ENCODE results near the gene SNTA1.
"Not testable (repeated sequence)": the region's sequence is repeated elsewhere in the genome, so short reads cannot be mapped to it uniquely, and the experiment has no call there.

The SNTA1 gene

GRCh38 chr20:33393609-33394008, 50.0 kb downstream of the SNTA1 start:
- DNase-seq (ENCODE audit: low read depth, low spot score), result no peak

DNA sequence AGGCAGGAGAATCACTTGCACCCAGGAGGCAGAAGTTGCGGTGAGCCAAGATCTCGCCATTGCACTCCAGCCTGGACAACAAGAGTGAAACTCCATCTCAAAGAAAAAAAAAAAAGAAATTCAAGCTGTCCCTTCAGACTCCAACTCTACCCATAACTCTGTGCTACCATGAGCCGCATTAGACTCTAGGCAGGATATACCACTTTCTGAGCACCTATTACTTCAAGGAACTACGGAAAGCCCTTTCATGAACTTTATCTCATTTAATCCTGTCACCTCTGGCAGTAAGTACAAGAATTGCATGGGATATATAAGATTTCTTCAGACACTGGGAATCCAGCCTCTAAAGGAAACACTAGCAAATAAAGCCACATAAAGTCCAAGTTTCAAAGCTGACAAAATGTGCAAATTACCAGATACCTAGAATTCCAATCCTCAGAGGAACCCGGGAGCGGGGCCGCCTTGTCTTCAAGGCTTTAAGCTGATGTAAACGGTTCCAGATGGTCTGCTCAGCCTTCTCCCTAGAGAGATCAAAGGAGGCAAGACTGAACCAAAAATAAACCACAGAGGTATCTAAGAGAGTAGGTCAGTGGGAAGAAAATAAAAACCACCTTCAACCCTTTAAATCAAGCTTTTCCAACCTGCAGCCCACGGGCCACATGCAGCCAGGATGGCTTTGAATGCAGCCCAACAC, 51.7 kb downstream of the SNTA1 start:
- DNase-seq (ENCODE audit: low read depth, low spot score), result no peak

GRCh38 chr20:33389326-33389725, 54.2 kb downstream of the SNTA1 start:
- not testable (repeated sequence) for DNase-seq (ENCODE audit: low read depth, low spot score)

- DNase-seq (ENCODE audit: low read depth, low spot score), result no peak
Measured at GRCh38 chr20:33388268-33388667, 55.3 kb downstream of the SNTA1 start.

DNA sequence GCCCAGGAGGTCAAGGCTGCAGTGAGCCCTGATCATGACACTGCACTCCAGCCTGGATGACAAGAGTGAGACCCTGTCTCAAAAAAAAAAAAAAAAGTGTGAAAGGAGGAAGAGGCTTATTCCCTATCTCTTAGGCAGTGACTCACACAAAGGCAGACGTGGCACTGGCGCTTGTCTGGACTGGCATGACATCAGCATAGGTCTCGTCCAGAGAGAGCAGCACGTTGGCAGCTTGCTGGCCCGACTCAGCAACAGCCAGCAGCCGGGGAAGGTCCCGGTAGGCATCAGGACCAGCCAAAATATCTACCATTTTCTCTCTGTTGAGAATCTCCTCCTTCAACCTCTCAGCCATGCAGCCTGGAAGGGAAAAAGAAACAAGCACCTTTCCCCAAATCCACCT, 56.4 kb downstream of the SNTA1 start:
- DNase-seq (ENCODE audit: low read depth, low spot score), result no peak

DNA sequence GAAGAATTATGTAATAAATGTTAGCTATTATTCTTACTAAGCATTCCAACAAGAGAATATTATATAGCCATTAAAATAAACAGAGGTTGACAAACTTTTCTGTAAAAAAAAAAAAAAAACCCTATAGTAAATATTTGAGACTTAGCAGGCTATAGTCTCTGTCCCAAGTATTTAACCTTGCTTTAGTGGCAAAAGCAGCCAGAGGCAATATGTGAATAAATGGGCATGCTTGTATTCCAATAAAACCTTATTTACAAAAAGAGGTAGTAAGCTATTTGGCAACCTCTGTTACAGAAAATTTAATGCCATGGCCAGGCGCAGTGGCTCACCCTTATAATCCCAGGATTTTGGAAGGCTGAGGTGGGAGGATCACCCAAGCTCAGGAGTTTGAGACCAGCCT, 56.9 kb downstream of the SNTA1 start:
- no peak for DNase-seq (ENCODE audit: low read depth, low spot score)

DNA sequence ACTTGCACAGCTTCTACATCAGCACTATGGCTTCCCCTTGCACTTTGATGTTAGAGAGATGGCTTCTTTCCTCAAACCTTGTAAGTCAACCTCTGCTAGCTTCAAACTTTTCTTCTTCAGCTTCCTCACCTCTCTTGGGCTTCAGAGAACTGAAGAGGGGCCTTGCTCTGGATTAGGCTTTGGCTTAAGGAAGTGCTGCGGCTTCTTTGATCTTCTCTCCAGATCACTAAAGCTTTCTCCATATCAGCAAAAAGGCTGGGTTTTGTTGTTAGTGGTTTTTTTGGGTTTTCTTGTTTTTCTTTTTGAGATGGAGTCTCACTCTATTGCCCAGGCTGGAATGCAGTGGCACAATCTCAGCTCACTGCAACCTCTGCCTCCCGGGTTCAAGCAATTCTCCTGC, 66.2 kb downstream of the SNTA1 start:
- no peak for DNase-seq (ENCODE audit: low read depth, low spot score)

DNA sequence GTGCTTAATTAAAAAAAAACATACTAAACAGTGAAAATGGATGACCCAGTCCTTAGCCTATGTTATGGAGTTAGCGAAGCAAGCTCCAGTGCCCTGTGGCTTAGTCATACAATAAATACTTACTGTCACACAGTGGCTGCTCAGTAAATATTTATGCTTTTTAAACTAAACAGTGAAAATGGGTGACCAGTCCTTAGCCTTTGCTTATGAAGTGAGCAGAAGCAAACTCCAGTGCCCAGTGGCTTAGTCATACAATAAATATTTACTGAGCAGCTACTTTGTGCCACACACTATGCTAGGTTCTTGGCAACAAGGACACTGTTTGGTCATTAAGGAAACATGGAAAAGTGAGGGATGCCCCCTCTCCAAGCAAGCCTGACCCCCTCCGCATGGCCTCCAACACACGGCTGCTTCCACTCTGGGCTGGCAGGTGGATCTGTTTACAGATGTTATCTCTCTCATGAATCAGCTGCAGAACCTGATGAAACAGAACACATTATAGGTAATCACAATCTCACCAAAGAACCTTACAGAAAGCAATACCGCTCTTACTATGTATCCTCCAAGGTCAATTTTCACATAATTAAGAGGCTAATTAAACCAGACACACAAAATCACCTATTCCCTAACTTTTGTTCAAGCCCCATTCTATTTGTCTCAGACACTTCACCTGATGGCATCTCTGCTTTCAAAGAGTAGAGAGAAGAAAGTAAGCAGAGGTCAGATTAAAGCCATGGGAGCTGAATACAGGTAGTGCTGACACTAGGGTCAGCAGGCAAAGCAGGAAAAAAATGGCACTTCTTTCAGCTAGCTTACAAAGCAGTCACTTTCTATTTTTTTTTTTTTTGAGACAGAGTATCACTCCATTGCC, 69.6 kb downstream of the SNTA1 start:
- DNase-seq (ENCODE audit: low read depth, low spot score), result no peak

GRCh38 chr20:33372993-33373441, 70.5 kb downstream of the SNTA1 start:
- DNase-seq (ENCODE audit: low read depth, low spot score), result no peak

DNA sequence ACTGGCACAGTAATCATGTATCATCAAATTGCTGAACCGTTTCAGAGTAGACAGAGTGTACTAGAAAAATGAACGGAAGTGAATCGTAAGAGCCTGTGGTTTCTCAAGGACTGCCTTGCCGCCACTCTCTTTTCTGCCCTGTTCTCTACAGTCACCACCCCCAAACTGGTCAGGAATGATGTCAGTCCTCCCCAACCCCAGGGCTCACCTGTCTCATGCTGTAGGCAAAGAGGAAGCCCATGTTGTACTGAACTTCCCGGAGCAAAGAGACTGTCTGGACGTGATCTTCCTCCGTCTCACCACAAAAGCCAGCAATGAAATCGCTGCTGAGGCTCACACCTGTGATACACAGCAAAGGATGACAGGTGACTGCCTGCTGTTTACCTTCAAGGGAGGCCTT, 73.3 kb downstream of the SNTA1 start:
- no peak for DNase-seq (ENCODE audit: low read depth, low spot score)

DNA sequence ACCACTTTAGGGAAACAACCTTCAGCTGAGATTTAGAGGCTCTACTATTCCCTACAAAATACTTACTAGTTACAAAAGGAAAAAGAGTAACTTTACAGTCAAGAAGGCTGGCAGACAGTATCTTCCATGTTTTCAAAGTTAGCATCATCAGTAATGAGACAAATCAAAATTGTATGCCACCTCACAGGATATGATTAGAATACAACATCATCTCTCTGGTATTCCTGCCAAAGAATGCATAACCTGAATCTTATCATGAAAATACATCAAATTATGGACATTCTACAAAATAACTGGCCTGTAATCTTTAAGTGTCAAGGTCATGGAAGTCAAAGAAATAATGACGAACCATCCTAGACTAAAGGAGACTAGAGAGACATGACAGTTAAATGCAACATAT, 80.7 kb downstream of the SNTA1 start:
- no peak for DNase-seq (ENCODE audit: low read depth, low spot score)

GRCh38 chr20:33359399-33360261, 83.9 kb downstream of the SNTA1 start:
- no peak for DNase-seq (ENCODE audit: low read depth, low spot score)

Measured in activated CD4-positive, CD25-positive, alpha-beta regulatory T cell treated with anti-CD3 and anti-CD28 coated beads, Interleukin-2, amount 50 U/mL, for 16 hours (primary cell).